HCT116 (cell line): ENCODE measurements around the gene BRAP. TPM values are rescaled to one million over a fixed set of nuclear protein-coding genes. Genes with fewer than 3 reads are reported as not detected.

Source experiments
- ATAC-seq: fragments of 200-7000 bp; cut with Tn5 transposase; 2 replicates; pipeline ENCODE4 v1.9.1; 2020; ENCODE audit warnings: mild to moderate bottlenecking, moderate library complexity
- BruUV-seq: library from RNA; stranded (reverse); fragments of 400-500 nt; replicated peaks from 2 replicates; lab custom pipeline; 2021; lab: Mats Ljungman, UMichigan
- CTCF ChIA-PET: fragments of 300-600 bp; sonication (Branson Sonifier 250); formaldehyde crosslinking; loops from one replicate; lab custom pipeline; 2021; ENCODE audit warnings: antibody characterized with exemption; lab: Charles Lee
- POLR2A ChIA-PET: fragments of 300-600, 350-600 bp; sonication (Branson Sonifier 250); formaldehyde crosslinking; loops from one replicate; lab custom pipeline; 2021; ENCODE audit warnings: antibody characterized with exemption; lab: Charles Lee
- RAD21 ChIA-PET, 2 experiments: fragments of 300-600 bp; sonication (Branson Sonifier 250); formaldehyde crosslinking; loops; one replicate each; lab custom pipeline; 2023; ENCODE audit warnings: low total read pairs in 2 of 2; ENCODE audit not compliant: uncharacterized antibody in 2 of 2, unreplicated experiment in 2 of 2, low non-redundant PET in 1 of 2; lab: Charles Lee
- DNase-seq: peaks from one replicate; pipeline ENCODE4 v3.0.0-alpha.2; 2010; ENCODE audit warnings: low read depth, low spot score
- H2AFZ ChIP-seq: fragments of 200-600 bp; shearing (Covaris generic), sonication (generic); 2 replicates; pipeline ENCODE4 v1.6.1; 2017; ENCODE audit warnings: low read depth, mixed run types, mixed read lengths, antibody characterized with exemption, low read length; ENCODE audit not compliant: poor library complexity, severe bottlenecking
- H3K27ac ChIP-seq: 2 replicates; pipeline ENCODE4 v1.5.1; 2012; ENCODE audit warnings: low read depth, low read length
- H3K27me3 ChIP-seq: fragments of 200-600 bp; sonication (generic); 2 replicates; pipeline ENCODE4 v1.6.1; 2016; ENCODE audit warnings: mixed run types, low read length, mixed read lengths; ENCODE audit not compliant: insufficient read depth
- H3K36me3 ChIP-seq, 2 experiments: fragments of 200-500 bp in 1 of 2; fragments of 200-600 bp in 1 of 2; sonication (Bioruptor generic) in 1 of 2; sonication (generic) in 1 of 2; 2 replicates each; pipeline versions ENCODE4 v1.5.1 to v1.6.1; 2014 to 2016; ENCODE audit warnings: low read length in 2 of 2, inconsistent platforms in 1 of 2, mixed read lengths in 1 of 2, mixed run types in 1 of 2; ENCODE audit not compliant: insufficient read depth in 2 of 2, control insufficient read depth in 1 of 2
- H3K4me1 ChIP-seq, 2 experiments: fragments of 200-600 bp in 1 of 2; sonication (generic) in 1 of 2; 2 replicates each; pipeline versions ENCODE4 v1.5.1 to v1.6.1; 2012 to 2017; ENCODE audit warnings: low read length in 2 of 2, inconsistent platforms in 1 of 2, mild to moderate bottlenecking in 1 of 2, mixed read lengths in 1 of 2, mixed run types in 1 of 2, moderate library complexity in 1 of 2; ENCODE audit not compliant: insufficient read depth in 2 of 2, control insufficient read depth in 1 of 2
- H3K4me2 ChIP-seq: fragments of 200-600 bp; sonication (generic); 2 replicates; pipeline ENCODE4 v1.6.1; 2017; ENCODE audit warnings: mixed run types, low read length, mixed read lengths
- H3K4me3 ChIP-seq, 2 experiments: fragments of 200-600 bp in 1 of 2; sonication (generic) in 1 of 2; replicated peaks in 1 of 2; 2 replicates each; pipeline ENCODE4 v1.5.1; 2011 to 2016; ENCODE audit warnings: low read length in 2 of 2, control low read depth in 1 of 2, low read depth in 1 of 2, mild to moderate bottlenecking in 1 of 2, mixed read lengths in 1 of 2, mixed run types in 1 of 2
- H3K79me2 ChIP-seq: fragments of 200-600 bp; sonication (generic); 2 replicates; pipeline ENCODE4 v1.6.1; 2017; ENCODE audit warnings: mild to moderate bottlenecking, mixed run types, low read length, moderate library complexity, mixed read lengths; ENCODE audit not compliant: insufficient read depth
- H3K9ac ChIP-seq: fragments of 200-600 bp; sonication (generic); 2 replicates; pipeline ENCODE4 v1.6.1; 2016; ENCODE audit warnings: low read length, mixed read lengths
- H3K9me2 ChIP-seq: fragments of 200-600 bp; sonication (generic), shearing (Covaris generic); 2 replicates; pipeline ENCODE4 v1.6.1; 2017; ENCODE audit warnings: mixed run types, mild to moderate bottlenecking, moderate library complexity; ENCODE audit not compliant: insufficient read depth
- H3K9me3 ChIP-seq, 2 experiments: fragments of 200-500 bp in 1 of 2; fragments of 200-600 bp in 1 of 2; sonication (Bioruptor generic) in 1 of 2; sonication (generic) in 1 of 2; 2 replicates each; pipeline ENCODE4 v1.6.1; 2014 to 2017; ENCODE audit warnings: low read length in 2 of 2, mixed read lengths in 2 of 2, inconsistent platforms in 1 of 2, low read depth in 1 of 2, mild to moderate bottlenecking in 1 of 2, mixed run types in 1 of 2, moderate library complexity in 1 of 2; ENCODE audit not compliant: control insufficient read depth in 1 of 2, insufficient read depth in 1 of 2
- H4K20me1 ChIP-seq: fragments of 200-600 bp; sonication (generic), shearing (Covaris generic); 2 replicates; pipeline ENCODE4 v1.6.1; 2017; ENCODE audit warnings: mixed run types, mild to moderate bottlenecking, moderate library complexity; ENCODE audit not compliant: insufficient read depth
- CBX3 ChIP-seq: IDR thresholded peaks from 2 replicates; pipeline ENCODE4 v1.6.1; 2012; ENCODE audit warnings: low read depth
- CEBPB ChIP-seq: IDR thresholded peaks from 2 replicates; pipeline ENCODE4 v1.6.1; 2012; ENCODE audit warnings: low read depth
- EGR1 ChIP-seq: IDR thresholded peaks from 2 replicates; pipeline ENCODE4 v1.6.1; 2012; ENCODE audit warnings: low read depth
- ELF1 ChIP-seq: IDR thresholded peaks from 2 replicates; pipeline ENCODE4 v1.6.1; 2012; ENCODE audit warnings: low read depth, borderline replicate concordance
- EZH2 ChIP-seq: fragments of 200-600 bp; sonication (generic); IDR thresholded peaks from 2 replicates; pipeline ENCODE4 v1.6.1; 2017; ENCODE audit warnings: antibody characterized with exemption, mixed run types
- FOSL1 ChIP-seq: IDR thresholded peaks from 2 replicates; pipeline ENCODE4 v1.6.1; 2012; ENCODE audit warnings: low read depth
- JUND ChIP-seq: IDR thresholded peaks from 2 replicates; pipeline ENCODE4 v1.6.1; 2012
- POLR2AphosphoS5 ChIP-seq: IDR thresholded peaks from 2 replicates; pipeline ENCODE4 v1.6.1; 2011; ENCODE audit warnings: mild to moderate bottlenecking, low read depth, low read length, moderate library complexity
- RAD21 ChIP-seq: IDR thresholded peaks from 2 replicates; pipeline ENCODE4 v1.6.1; 2012; ENCODE audit warnings: low read depth, mild to moderate bottlenecking
- REST ChIP-seq: IDR thresholded peaks from 2 replicates; pipeline ENCODE4 v1.6.1; 2012; ENCODE audit warnings: low read depth
- SIN3A ChIP-seq: IDR thresholded peaks from 2 replicates; pipeline ENCODE4 v1.6.1; 2012; ENCODE audit warnings: low read depth
- SP1 ChIP-seq: IDR thresholded peaks from 2 replicates; pipeline ENCODE4 v1.6.1; 2012; ENCODE audit warnings: low read depth
- YY1 ChIP-seq: IDR thresholded peaks from 2 replicates; pipeline ENCODE4 v1.6.1; 2011; ENCODE audit warnings: low read length, low read depth, moderate library complexity, mild to moderate bottlenecking; ENCODE audit not compliant: insufficient replicate concordance; ENCODE audit errors: extremely low read depth
- ZBTB33 ChIP-seq: IDR thresholded peaks from 2 replicates; pipeline ENCODE4 v1.6.1; 2011; ENCODE audit warnings: mild to moderate bottlenecking, low read length, moderate library complexity; ENCODE audit not compliant: insufficient replicate concordance; ENCODE audit errors: extremely low read depth
- ZFX ChIP-seq: fragments of 450-650 bp; IDR thresholded peaks from 2 replicates; pipeline ENCODE4 v1.6.1; 2017
- ZNF274 ChIP-seq: fragments of 200-500 bp; sonication (Bioruptor generic); IDR thresholded peaks from 2 replicates; pipeline ENCODE4 v1.6.1; 2014; ENCODE audit warnings: mild to moderate bottlenecking, low read depth, low read length, inconsistent platforms
- intact Hi-C: fragments of 100-400 bp; cut with micrococcal nuclease; formaldehyde crosslinking; loops from 2 replicates; pipeline ENCODE4 v1.10.0; 2022
- total RNA-seq: library from RNA; stranded (reverse); gene quantifications from one replicate; pipeline ENCODE4 v1.2.1, GENCODE V29; 2021; ENCODE audit not compliant: unreplicated experiment
- TF ChIP-seq, protein P1 (sequence below): IDR thresholded peaks from 2 replicates; pipeline ENCODE4 v1.6.1; 2012

BRAP gene
- total RNA-seq, 1 experiment from 2014 or later = 16.7 TPM

GRCh38 chr12:111715279-111715678 lies 29.5 kb upstream of the BRAP start:
- no peak overlapping the region for H3K27ac ChIP-seq
- no peak overlapping the region for H2AFZ ChIP-seq
- no peak overlapping the region for H3K4me3 ChIP-seq
- H3K36me3 ChIP-seq = peaks cover 6 to 22% of the 10 kb centered on the region in 2 experiments
- no peaks in the 10 kb centered on the region for H3K4me1 ChIP-seq
- DNase-seq (no peak), ATAC-seq (no peak)
- RAD21 ChIA-PET = no interaction called here
- H3K9me2 ChIP-seq = no peaks in the 10 kb centered on the region
- TF ChIP-seq REST = no peak
- no peak for TF ChIP-seq RAD21
- no peak for TF ChIP-seq EGR1
- TF ChIP-seq FOSL1 = no peak
- H3K9me3 ChIP-seq = no peaks in the 10 kb centered on the region
- POLR2A ChIA-PET = no interaction called here
- no peak overlapping the region for H3K4me2 ChIP-seq
- no TSS peak for BruUV-seq
- intact Hi-C loops = no loop called here
- CTCF ChIA-PET = no interaction called here
- H3K9ac ChIP-seq = no peak overlapping the region
- H4K20me1 ChIP-seq = no peaks in the 10 kb centered on the region
- H3K79me2 ChIP-seq = no peaks in the 10 kb centered on the region
- no peaks in the 10 kb centered on the region for H3K27me3 ChIP-seq

DNA sequence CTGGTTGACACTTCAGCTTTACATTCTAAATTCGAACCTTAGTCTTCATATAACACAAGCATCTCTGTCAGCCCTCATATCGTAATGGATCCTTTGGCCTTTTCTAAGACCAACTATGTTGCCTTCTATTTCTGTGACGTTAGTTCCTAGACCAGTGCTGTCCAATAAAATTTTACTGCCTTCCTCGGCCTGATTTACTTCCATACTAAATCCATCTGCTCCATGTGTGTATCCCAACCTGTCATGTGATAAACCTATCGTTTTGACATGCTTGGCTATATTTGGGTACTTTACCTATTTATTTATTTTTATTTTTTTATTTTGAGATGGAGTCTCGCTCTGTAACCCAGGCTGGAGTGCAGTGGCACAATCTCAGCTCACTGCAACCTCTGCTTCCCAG lies 20.4 kb upstream of the BRAP start:
- Histone ChIP-seq H3K9me3 (no peaks in the 10 kb centered on the region), H3K27ac (no peak overlapping the region), H3K4me3 (no peak overlapping the region), H2AFZ (no peak overlapping the region), H3K79me2 (no peaks in the 10 kb centered on the region), H3K27me3 (no peaks in the 10 kb centered on the region), H3K4me1 (no peaks in the 10 kb centered on the region), H4K20me1 (no peaks in the 10 kb centered on the region), H3K4me2 (no peak overlapping the region), H3K9me2 (no peaks in the 10 kb centered on the region), H3K9ac (no peak overlapping the region), H3K36me3 (peaks cover 0 to 4% of the 10 kb centered on the region in 2 experiments; a peak in 3 of 4 replicates)
- DNase-seq (no peak), ATAC-seq (no peak)
- no TSS peak for BruUV-seq
- POLR2A ChIA-PET = no interaction called here
- RAD21 ChIA-PET = no interaction called here
- CTCF ChIA-PET = no interaction called here
- intact Hi-C loops = no loop called here
- no peak for TF ChIP-seq CBX3
- TF ChIP-seq EZH2 = no peak
- no peak for TF ChIP-seq JUND
- TF ChIP-seq YY1 = no peak
- TF ChIP-seq, protein P1, sequence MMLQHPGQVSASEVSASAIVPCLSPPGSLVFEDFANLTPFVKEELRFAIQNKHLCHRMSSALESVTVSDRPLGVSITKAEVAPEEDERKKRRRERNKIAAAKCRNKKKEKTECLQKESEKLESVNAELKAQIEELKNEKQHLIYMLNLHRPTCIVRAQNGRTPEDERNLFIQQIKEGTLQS = no peak
- no peak for TF ChIP-seq ELF1
- TF ChIP-seq CEBPB = no peak
- no peak for TF ChIP-seq ZFX
- TF ChIP-seq SP1 = no peak
- no peak for TF ChIP-seq EGR1
- TF ChIP-seq RAD21 = no peak
- TF ChIP-seq POLR2AphosphoS5 = no peak
- TF ChIP-seq ZNF274 = no peak
- TF ChIP-seq SIN3A = no peak
- no peak for TF ChIP-seq FOSL1
- TF ChIP-seq ZBTB33 = no peak
